Gastroesophageal sphincter (tissue), 4 donors: ENCODE results near the gene MAP2K6. TPM values are rescaled to one million over a fixed set of nuclear protein-coding genes. Genes with fewer than 3 reads are reported as not detected.
"Not testable (repeated sequence)": the region's sequence is repeated elsewhere in the genome, so short reads cannot be mapped to it uniquely, and the experiment has no call there.

Experiments used
- ATAC-seq: fragments of 150-250 bp; one replicate; pipeline ENCODE4 v1.9.1; 2016; ENCODE audit warnings: mild to moderate bottlenecking, moderate library complexity
- H3K27ac ChIP-seq, 4 donors: fragments of 200-600 bp; sonication (generic) in 3 of 4; 1 replicate in 3 of 4; 2 replicates in 1 of 4; pipeline ENCODE4 v1.5.1; 2016 to 2019
- H3K27me3 ChIP-seq: fragments of 200-600 bp; sonication (generic); one replicate; pipeline ENCODE4 v1.5.1; 2019
- H3K36me3 ChIP-seq, 2 donors: fragments of 200-600 bp; sonication (generic); one replicate each; pipeline ENCODE4 v1.5.1; 2019; ENCODE audit warnings: control low read depth in 1 of 2
- H3K4me1 ChIP-seq, 3 donors: fragments of 200-600 bp; sonication (generic); 1 replicate in 2 of 3; 2 replicates in 1 of 3; pipeline ENCODE4 v1.5.1; 2016 to 2019; ENCODE audit warnings: control low read depth in 2 of 3
- H3K4me3 ChIP-seq, 2 donors: fragments of 200-600 bp; sonication (generic); one replicate each; pipeline ENCODE4 v1.5.1; 2019; ENCODE audit warnings: mild to moderate bottlenecking in 1 of 2, moderate library complexity in 1 of 2
- H3K9me3 ChIP-seq, 3 donors: fragments of 200-600 bp; sonication (generic); one replicate each; pipeline ENCODE4 v1.5.1; 2017 to 2019; ENCODE audit warnings: control low read depth in 2 of 3
- CTCF ChIP-seq, 4 experiments: fragments of 200-600 bp in 2 of 4; fragments of 450-650 bp in 2 of 4; sonication (generic) in 1 of 4; IDR thresholded peaks; one replicate each; pipeline ENCODE4 v1.5.1; 2017 to 2019; ENCODE audit warnings: antibody characterized with exemption in 4 of 4, mild to moderate bottlenecking in 2 of 4, moderate library complexity in 2 of 4
- EP300 ChIP-seq: sonication (generic); formaldehyde crosslinking; IDR thresholded peaks from one replicate; pipeline ENCODE4 v1.6.1; 2017; ENCODE audit warnings: antibody characterized with exemption, mild to moderate bottlenecking
- POLR2A ChIP-seq, 2 donors: fragments of 450-650 bp; IDR thresholded peaks; one replicate each; pipeline ENCODE4 v1.6.1; 2017; ENCODE audit warnings: antibody characterized with exemption in 2 of 2, mild to moderate bottlenecking in 2 of 2, moderate library complexity in 1 of 2
- POLR2AphosphoS5 ChIP-seq: sonication (generic); formaldehyde crosslinking; IDR thresholded peaks from one replicate; pipeline ENCODE4 v1.6.1; 2017; ENCODE audit warnings: antibody characterized with exemption
- WGBS, 2 donors: methylation state at CpG; one replicate each; pipeline ENCODE4 v1.1.5; 2018; ENCODE audit warnings: low coverage in 1 of 2; 5-methylcytosine and 5-hydroxymethylcytosine counted together
- total RNA-seq, 4 donors: library from RNA; depleted of rRNA; stranded (reverse); fragments of >200 nt; gene quantifications; one replicate each; pipeline ENCODE4 v1.1.0, GENCODE V29; 2016

Gene MAP2K6
- total RNA-seq, 4 donors from 2014 or later = 0.69 to 8.7 (median 2.4) TPM

GRCh38 chr17:69477204-69477902 lies 62.9 kb downstream of the MAP2K6 start:
- ATAC-seq = no peak
- no peak overlapping the region for H3K27ac ChIP-seq
- H3K4me3 ChIP-seq = no peak overlapping the region
- peaks cover 0 to 36% (median 0%) of the 10 kb centered on the region in 3 donors for H3K4me1 ChIP-seq
- no peaks in the 10 kb centered on the region for H3K27me3 ChIP-seq
- no peaks in the 10 kb centered on the region for H3K36me3 ChIP-seq
- TF ChIP-seq POLR2AphosphoS5 (no peak), CTCF (IDR thresholded peaks at IDR 0.05) (no peak), POLR2A (IDR thresholded peaks at IDR 0.05) (no peak), EP300 (no peak)
- H3K9me3 ChIP-seq = no peaks in the 10 kb centered on the region
- WGBS, 2 donors = 73 to 77% methylated on average over 3 to 6 of the region's 6 CpGs

- TF ChIP-seq CTCF (IDR thresholded peaks at IDR 0.05) (no peak), POLR2AphosphoS5 (no peak), POLR2A (IDR thresholded peaks at IDR 0.05) (no peak), EP300 (no peak)
- H3K9me3 ChIP-seq = no peaks in the 10 kb centered on the region
- H3K27ac ChIP-seq = no peak overlapping the region
- no peaks in the 10 kb centered on the region for H3K27me3 ChIP-seq
- no peak overlapping the region for H3K4me3 ChIP-seq
- no peaks in the 10 kb centered on the region for H3K36me3 ChIP-seq
- no peak for ATAC-seq
- peaks cover 0 to 36% (median 0%) of the 10 kb centered on the region in 3 donors for H3K4me1 ChIP-seq
- WGBS, 2 donors = 96 to 98% methylated on average over 3 to 4 of the region's 4 CpGs
Measured at GRCh38 chr17:69477903-69478266, 63.4 kb downstream of the MAP2K6 start.

DNA sequence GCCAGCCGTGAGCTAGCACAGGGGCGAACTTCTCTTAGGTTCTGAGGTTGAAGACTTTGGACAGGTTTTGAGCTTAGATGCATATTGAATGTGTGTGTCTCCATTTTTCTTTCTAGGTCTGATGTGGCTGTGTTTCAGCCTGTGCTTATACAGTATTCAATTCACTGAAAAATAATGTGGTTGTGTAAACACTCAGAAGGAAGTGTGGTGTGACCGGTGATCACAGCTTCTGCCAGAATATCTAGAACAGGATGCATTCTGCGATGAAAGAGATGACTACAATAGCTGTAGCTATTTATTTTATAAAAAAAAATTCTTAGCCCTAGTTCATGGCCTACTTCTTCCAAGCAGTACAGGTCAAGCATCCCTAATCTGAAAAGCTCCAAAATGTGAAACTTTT lies 64.4 kb downstream of the MAP2K6 start:
- Histone ChIP-seq H3K4me3 (no peak overlapping the region), H3K4me1 (peaks cover 0 to 29% (median 0%) of the 10 kb centered on the region in 3 donors), H3K36me3 (no peaks in the 10 kb centered on the region), H3K27ac (no peak overlapping the region), H3K27me3 (no peaks in the 10 kb centered on the region), H3K9me3 (no peaks in the 10 kb centered on the region)
- 65 to 71% methylated on average over 4 of the region's 4 CpGs for WGBS, 2 donors
- TF ChIP-seq EP300 (no peak), POLR2AphosphoS5 (no peak), POLR2A (IDR thresholded peaks at IDR 0.05) (no peak), CTCF (IDR thresholded peaks at IDR 0.05) (no peak)
- no peak for ATAC-seq

GRCh38 chr17:69479756-69480155 lies 65.3 kb downstream of the MAP2K6 start:
- not testable (repeated sequence) for H3K27ac ChIP-seq, ATAC-seq
- 90 to 96% methylated on average over 4 of the region's 7 CpGs for WGBS, 2 donors

GRCh38 chr17:69480245-69480644 lies 65.7 kb downstream of the MAP2K6 start:
- ATAC-seq = peak; percentile 39
- Histone ChIP-seq H3K36me3 (no peaks in the 10 kb centered on the region), H3K27me3 (no peaks in the 10 kb centered on the region), H3K9me3 (no peaks in the 10 kb centered on the region), H3K27ac (no peak overlapping the region), H3K4me3 (no peak overlapping the region), H3K4me1 (peaks cover 0 to 19% (median 0%) of the 10 kb centered on the region in 3 donors)
- 88 to 92% methylated on average over 2 of the region's 4 CpGs for WGBS, 2 donors
- no peak for TF ChIP-seq EP300
- TF ChIP-seq POLR2AphosphoS5 = no peak

More at GRCh38 chr17:69479756-69480155, 65.3 kb downstream of the MAP2K6 start:
- H3K27me3 ChIP-seq, H3K36me3 ChIP-seq, H3K9me3 ChIP-seq, H3K4me3 ChIP-seq: not testable (repeated sequence)
- peaks cover 0 to 20% (median 0%) of the 10 kb centered on the region in 3 donors for H3K4me1 ChIP-seq

DNA sequence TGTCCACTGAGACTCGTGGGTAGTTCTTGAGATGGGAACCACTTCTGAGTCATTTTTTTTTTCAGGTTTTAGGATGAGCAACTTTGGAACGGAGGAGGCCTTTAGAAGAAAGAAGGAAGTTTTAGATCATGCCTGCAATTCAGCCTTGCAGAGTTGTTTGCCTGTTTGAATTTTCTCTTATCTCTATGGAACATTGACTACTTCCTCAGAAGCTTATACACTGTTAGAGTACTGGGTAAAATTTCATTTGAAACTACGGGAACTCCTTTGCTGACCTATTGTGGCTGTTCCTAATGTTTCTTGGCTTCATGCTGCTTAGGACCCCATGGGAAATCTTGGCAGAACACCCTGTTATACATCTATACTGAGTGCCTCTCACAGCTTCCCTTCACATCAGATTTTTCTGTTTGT lies 70.8 kb downstream of the MAP2K6 start:
- peak; percentile 72 for ATAC-seq
- Histone ChIP-seq H3K4me3 (peak overlapping the region in 1 of 2 donors; percentile 31), H3K9me3 (no peaks in the 10 kb centered on the region)

More for the DNA sequence above, 70.8 kb downstream of the MAP2K6 start:
- Histone ChIP-seq H3K27me3 (no peaks in the 10 kb centered on the region), H3K4me1 (peaks cover 0 to 19% (median 0%) of the 10 kb centered on the region in 3 donors), H3K36me3 (no peaks in the 10 kb centered on the region), H3K27ac (peak overlapping the region in 2 of 4 donors; percentile 40 to 59)
- WGBS, 2 donors = 53 to 60% methylated on average over 3 of the region's 3 CpGs
- no peak for TF ChIP-seq CTCF (IDR thresholded peaks at IDR 0.05)
- TF ChIP-seq POLR2A (IDR thresholded peaks at IDR 0.05) = no peak
- no peak for TF ChIP-seq EP300
- TF ChIP-seq POLR2AphosphoS5 = no peak
